K562 (cell line): Measurements from ENCODE around the gene FRMPD1. TPM values are rescaled to one million over a fixed set of nuclear protein-coding genes. Genes with fewer than 3 reads are reported as not detected.

Source experiments
- ATAC-seq: fragments of 200-7000 bp; cut with Tn5 transposase; 3 replicates; pipeline ENCODE4 v1.9.1; 2020; ENCODE audit warnings: moderate library complexity
- BruUV-seq: library from RNA; stranded (reverse); fragments of 400-500 nt; replicated peaks from 2 replicates; lab custom pipeline; 2021; lab: Mats Ljungman, UMichigan
- CTCF ChIA-PET: fragments of 300-600 bp; formaldehyde crosslinking; extraction: SDS; loops from one replicate; lab custom pipeline; 2021; ENCODE audit warnings: low intra/inter-chr PET ratio; lab: Yijun Ruan, JAX
- POLR2A ChIA-PET: fragments of 300-600, 350-650 bp; sonication (Branson Sonifier 250); formaldehyde crosslinking; extraction: SDS; loops from one replicate; lab custom pipeline; 2021; ENCODE audit warnings: antibody characterized with exemption, inconsistent platforms; lab: Yijun Ruan, JAX
- DNase-seq, 4 experiments: peaks; one replicate each; pipeline versions ENCODE4 v3.0.0 to v3.0.0-alpha.2; 2011 to 2018; ENCODE audit warnings: low spot score in 3 of 4, mixed read lengths in 3 of 4; ENCODE audit errors: extremely low read depth in 1 of 4
- FAIRE-seq: peaks from 2 replicates; lab custom pipeline; 2011; peaks lifted over from hg19 to GRCh38; lab: Jason Lieb, UNC
- H2AFZ ChIP-seq: 2 replicates; pipeline ENCODE4 v1.6.0; 2011; ENCODE audit warnings: low read depth, low read length, control low read depth, inconsistent platforms
- H3K27ac ChIP-seq: fragments of 200-600 bp; 3 replicates; pipeline ENCODE4 v1.8.0; 2011; ENCODE audit warnings: low read depth, mild to moderate bottlenecking, control low read depth, inconsistent platforms, low read length, moderate library complexity, mixed read lengths; ENCODE audit errors: extremely low read depth
- H3K27me3 ChIP-seq, 2 experiments: fragments of 300-600 bp in 1 of 2; 2 replicates in 1 of 2; 3 replicates in 1 of 2; pipeline versions ENCODE4 v1.6.0 to v1.8.0; 2011; ENCODE audit warnings: inconsistent platforms in 2 of 2, low read length in 2 of 2, mild to moderate bottlenecking in 1 of 2, mixed read lengths in 1 of 2, moderate library complexity in 1 of 2; ENCODE audit not compliant: control insufficient read depth in 2 of 2, insufficient read depth in 2 of 2
- H3K36me3 ChIP-seq: fragments of 300-600 bp; 3 replicates; pipeline ENCODE4 v1.8.0; 2011; ENCODE audit warnings: mild to moderate bottlenecking, low read length, inconsistent platforms; ENCODE audit not compliant: control insufficient read depth, insufficient read depth
- H3K4me1 ChIP-seq, 2 experiments: fragments of 200-600 bp in 1 of 2; replicated peaks in 1 of 2; 2 replicates in 1 of 2; 3 replicates in 1 of 2; pipeline versions ENCODE4 v1.5.1 to v1.8.0; 2011; ENCODE audit warnings: inconsistent platforms in 2 of 2, low read length in 2 of 2, mild to moderate bottlenecking in 1 of 2, mixed read lengths in 1 of 2, moderate library complexity in 1 of 2; ENCODE audit not compliant: control insufficient read depth in 2 of 2, insufficient read depth in 2 of 2
- H3K4me2 ChIP-seq: 2 replicates; pipeline ENCODE4 v1.6.1; 2011; ENCODE audit warnings: low read length, control low read depth, inconsistent platforms, mixed read lengths; ENCODE audit not compliant: insufficient read depth
- H3K4me3 ChIP-seq: fragments of 200-600 bp; sonication (generic), shearing (Covaris generic); 2 replicates; pipeline ENCODE4 v1.5.1; 2016; ENCODE audit warnings: control low read depth, inconsistent platforms
- H3K79me2 ChIP-seq: fragments of 200-600 bp; 3 replicates; pipeline ENCODE4 v1.8.0; 2011; ENCODE audit warnings: low read length, inconsistent platforms; ENCODE audit not compliant: control insufficient read depth, insufficient read depth
- H3K9ac ChIP-seq, 2 experiments: 2 replicates each; pipeline versions ENCODE4 v1.6.0 to v1.6.1; 2011; ENCODE audit warnings: low read depth in 2 of 2, low read length in 2 of 2, control low read depth in 1 of 2, inconsistent platforms in 1 of 2, mild to moderate bottlenecking in 1 of 2, mixed read lengths in 1 of 2; ENCODE audit not compliant: insufficient read depth in 1 of 2
- H3K9me1 ChIP-seq: one replicate; pipeline ENCODE4 v1.6.0; 2011; ENCODE audit warnings: inconsistent platforms, mild to moderate bottlenecking, low read length, moderate library complexity; ENCODE audit not compliant: control insufficient read depth, insufficient read depth
- H3K9me3 ChIP-seq: replicated peaks from 2 replicates; pipeline ENCODE4 v1.5.1; 2011; ENCODE audit warnings: low read depth, low read length, inconsistent platforms; ENCODE audit not compliant: control insufficient read depth, insufficient read depth
- H4K20me1 ChIP-seq: replicated peaks from 2 replicates; pipeline ENCODE4 v1.6.1; 2011; ENCODE audit warnings: low read length, inconsistent platforms, mixed read lengths; ENCODE audit not compliant: control insufficient read depth, insufficient read depth
- CBX8 ChIP-seq: fragments of 200-600 bp; sonication (generic); IDR thresholded peaks from 2 replicates; pipeline ENCODE4 v1.6.1; 2012; ENCODE audit warnings: borderline replicate concordance, mixed run types, low read depth, mild to moderate bottlenecking, moderate library complexity, mixed read lengths, low read length, control low read depth, inconsistent platforms; ENCODE audit not compliant: poor library complexity, severe bottlenecking; ENCODE audit errors: extremely low read depth
- RBM22 ChIP-seq: fragments of 200-400 bp; formaldehyde crosslinking; IDR thresholded peaks from 2 replicates; pipeline ENCODE4 v1.6.1; 2018; ENCODE audit warnings: low read length, low read depth; ENCODE audit not compliant: poor library complexity, severe bottlenecking
- ZFPM2 ChIP-seq: fragments of 250-450 bp; sonication (Bioruptor Pico); IDR thresholded peaks from 2 replicates; pipeline ENCODE4 v1.5.1; 2022; ENCODE audit warnings: mild to moderate bottlenecking
- ZSCAN29 ChIP-seq: fragments of 450-650 bp; IDR thresholded peaks from 2 replicates; pipeline ENCODE4 v1.6.1; 2017
- WGBS: fragments of 100-300 bp; shearing (Covaris generic); methylation state at CpG from one replicate; pipeline ENCODE4 v1.1.6; 2016; ENCODE audit warnings: low coverage, mixed read lengths; ENCODE audit not compliant: insufficient coverage; ENCODE audit errors: missing lambda C conversion rate; 5-methylcytosine and 5-hydroxymethylcytosine counted together
- in situ Hi-C: fragments of 300-500 bp; cut with MboI; formaldehyde crosslinking; loops from 4 replicates; pipeline ENCODE4 v1.15.0; 2018; ENCODE audit warnings: inconsistent platforms, mixed read lengths
- intact Hi-C: fragments of 100-400 bp; cut with micrococcal nuclease; formaldehyde crosslinking; loops from 2 replicates; pipeline ENCODE4 v1.14.2; 2022
- polyA plus RNA-seq, 8 experiments: library from polyadenylated mRNA; depleted of rRNA in 4 of 8; stranded (reverse) in 5 of 8; unstranded in 3 of 8; fragments of >200 nt; fragmentation: Nextera tagmentation in 2 of 8; fragmentation: Illumina TruSeq in 1 of 8; extraction: Ambion mirVana in 2 of 8; extraction: Trizol in 1 of 8; gene quantifications; 2 replicates each; pipeline versions ENCODE4 v1.2.1 to v1.2.3, GENCODE V29; 2011 to 2014; ENCODE audit warnings: inconsistent platforms in 1 of 8, missing spikeins in 1 of 8
- total RNA-seq, 7 experiments: library from RNA; depleted of rRNA in 6 of 7; stranded (reverse); fragments of >200 nt in 6 of 7; fragmentation: Illumina TruSeq in 2 of 7; extraction: Trizol in 2 of 7; gene quantifications; 2 replicates each; pipeline versions ENCODE4 v1.2.1 to v1.2.3, GENCODE V29; 2011 to 2021; ENCODE audit warnings: low replicate concordance in 1 of 7
- TF ChIP-seq, protein P1 (sequence below): fragments of 250-450 bp; sonication (Bioruptor Pico); IDR thresholded peaks from 2 replicates; pipeline ENCODE4 v1.9.0; 2021; ENCODE audit warnings: mild to moderate bottlenecking
- TF ChIP-seq, protein P2 (sequence below): IDR thresholded peaks from 2 replicates; pipeline ENCODE4 v1.6.1; 2011; ENCODE audit warnings: borderline replicate concordance, low read depth, mild to moderate bottlenecking, moderate library complexity, low read length; ENCODE audit not compliant: insufficient read depth, poor library complexity, severe bottlenecking
- TF ChIP-seq, protein P3 (sequence below): sonication (generic); formaldehyde crosslinking; IDR thresholded peaks from 2 replicates; pipeline ENCODE4 v1.4.0; 2020; ENCODE audit warnings: mild to moderate bottlenecking, missing genetic modification reagents

FRMPD1 gene
- total and polyA plus RNA-seq, 9 of the 15 experiments (the other 6 are each of a cell fraction or from before 2014, with no cell fraction given), result not detected

DNA sequence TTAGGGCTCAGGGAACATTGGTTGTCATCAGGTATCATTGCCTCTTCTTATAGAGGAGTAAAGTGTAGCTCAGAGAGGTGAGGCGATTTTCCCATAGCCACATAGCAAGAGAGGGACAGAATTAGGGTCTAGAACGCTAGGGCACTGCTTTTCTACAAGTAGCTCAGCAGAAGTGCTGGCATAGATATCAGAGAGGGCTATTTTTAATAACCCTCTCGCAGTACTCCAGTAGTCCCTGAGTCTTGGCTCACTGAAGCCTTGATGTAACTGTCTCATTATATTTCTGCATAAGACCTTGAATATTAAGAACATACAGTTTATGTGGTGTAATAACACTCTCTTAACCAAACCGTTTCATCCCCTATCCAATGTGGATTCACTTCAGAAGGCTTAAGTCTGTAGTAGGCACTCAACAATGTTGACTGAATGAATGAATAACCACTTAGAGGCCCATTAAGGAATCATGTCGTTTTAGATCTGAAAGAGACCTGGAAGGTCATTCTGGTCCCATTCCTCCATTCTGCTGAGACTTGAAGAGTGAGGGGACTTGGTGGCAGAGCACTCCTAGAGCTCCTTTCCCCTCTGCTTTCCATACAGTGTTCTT lies 4.7 kb upstream of the FRMPD1 start:
- no peak overlapping the region for H3K27ac ChIP-seq
- DNase-seq (no peak), ATAC-seq (no peak), FAIRE-seq (no peak)
- no TSS peak for BruUV-seq
- no peak overlapping the region for H3K9ac ChIP-seq
- H3K9me3 ChIP-seq, result no peaks in the 10 kb centered on the region
- peaks cover 0 to 10% of the 10 kb centered on the region in 2 experiments; a peak in 2 of 5 replicates for H3K4me1 ChIP-seq
- WGBS, result 0% methylated on average over 5 of the region's 5 CpGs
- no peaks in the 10 kb centered on the region for H3K79me2 ChIP-seq
- POLR2A ChIA-PET, result interaction anchor here (0.6 to 1.7 kb wide), 3 partner anchors 12 to 24 kb away, joined by 3 to 4 read pairs (median 4); no protein-coding TSS in a partner anchor
- no peaks in the 10 kb centered on the region for H3K36me3 ChIP-seq
- in situ Hi-C loops (no loop called here), intact Hi-C loops (no loop called here)
- H3K4me3 ChIP-seq, result no peak overlapping the region
- H3K9me1 ChIP-seq, result no peaks in the 10 kb centered on the region
- no peak overlapping the region for H2AFZ ChIP-seq
- CTCF ChIA-PET, result no interaction called here
- no peak overlapping the region for H3K4me2 ChIP-seq
- TF ChIP-seq RBM22 (no peak), CBX8 (peak; percentile 66), ZFPM2 (no peak), ZSCAN29 (no peak)
- TF ChIP-seq, protein P1, sequence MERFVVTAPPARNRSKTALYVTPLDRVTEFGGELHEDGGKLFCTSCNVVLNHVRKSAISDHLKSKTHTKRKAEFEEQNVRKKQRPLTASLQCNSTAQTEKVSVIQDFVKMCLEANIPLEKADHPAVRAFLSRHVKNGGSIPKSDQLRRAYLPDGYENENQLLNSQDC (CRISPR knock-in tag), result no peak
- TF ChIP-seq, protein P2, sequence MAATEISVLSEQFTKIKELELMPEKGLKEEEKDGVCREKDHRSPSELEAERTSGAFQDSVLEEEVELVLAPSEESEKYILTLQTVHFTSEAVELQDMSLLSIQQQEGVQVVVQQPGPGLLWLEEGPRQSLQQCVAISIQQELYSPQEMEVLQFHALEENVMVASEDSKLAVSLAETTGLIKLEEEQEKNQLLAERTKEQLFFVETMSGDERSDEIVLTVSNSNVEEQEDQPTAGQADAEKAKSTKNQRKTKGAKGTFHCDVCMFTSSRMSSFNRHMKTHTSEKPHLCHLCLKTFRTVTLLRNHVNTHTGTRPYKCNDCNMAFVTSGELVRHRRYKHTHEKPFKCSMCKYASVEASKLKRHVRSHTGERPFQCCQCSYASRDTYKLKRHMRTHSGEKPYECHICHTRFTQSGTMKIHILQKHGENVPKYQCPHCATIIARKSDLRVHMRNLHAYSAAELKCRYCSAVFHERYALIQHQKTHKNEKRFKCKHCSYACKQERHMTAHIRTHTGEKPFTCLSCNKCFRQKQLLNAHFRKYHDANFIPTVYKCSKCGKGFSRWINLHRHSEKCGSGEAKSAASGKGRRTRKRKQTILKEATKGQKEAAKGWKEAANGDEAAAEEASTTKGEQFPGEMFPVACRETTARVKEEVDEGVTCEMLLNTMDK, result no peak
- TF ChIP-seq, protein P3, sequence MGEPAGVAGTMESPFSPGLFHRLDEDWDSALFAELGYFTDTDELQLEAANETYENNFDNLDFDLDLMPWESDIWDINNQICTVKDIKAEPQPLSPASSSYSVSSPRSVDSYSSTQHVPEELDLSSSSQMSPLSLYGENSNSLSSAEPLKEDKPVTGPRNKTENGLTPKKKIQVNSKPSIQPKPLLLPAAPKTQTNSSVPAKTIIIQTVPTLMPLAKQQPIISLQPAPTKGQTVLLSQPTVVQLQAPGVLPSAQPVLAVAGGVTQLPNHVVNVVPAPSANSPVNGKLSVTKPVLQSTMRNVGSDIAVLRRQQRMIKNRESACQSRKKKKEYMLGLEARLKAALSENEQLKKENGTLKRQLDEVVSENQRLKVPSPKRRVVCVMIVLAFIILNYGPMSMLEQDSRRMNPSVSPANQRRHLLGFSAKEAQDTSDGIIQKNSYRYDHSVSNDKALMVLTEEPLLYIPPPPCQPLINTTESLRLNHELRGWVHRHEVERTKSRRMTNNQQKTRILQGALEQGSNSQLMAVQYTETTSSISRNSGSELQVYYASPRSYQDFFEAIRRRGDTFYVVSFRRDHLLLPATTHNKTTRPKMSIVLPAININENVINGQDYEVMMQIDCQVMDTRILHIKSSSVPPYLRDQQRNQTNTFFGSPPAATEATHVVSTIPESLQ (CRISPR knock-in tag), result no peak
- H3K27me3 ChIP-seq, result peaks cover 38 to 40% of the 10 kb centered on the region in 2 experiments
- H4K20me1 ChIP-seq, result peaks cover 12% of the 10 kb centered on the region
